SK-N-MC (cell line): ENCODE measurements around the gene NEURL3.

Source experiments
- DNase-seq: peaks from one replicate; pipeline ENCODE4 v3.0.0-alpha.2; 2011; ENCODE audit warnings: low read depth, low spot score
- H3K27ac ChIP-seq: fragments of 200-600 bp; sonication (generic); 2 replicates; pipeline ENCODE4 v1.5.1; 2016; ENCODE audit warnings: mixed run types
- H3K36me3 ChIP-seq: fragments of 200-600 bp; sonication (generic); 2 replicates; pipeline ENCODE4 v1.6.1; 2017; ENCODE audit warnings: antibody characterized with exemption, low read length, mixed read lengths; ENCODE audit not compliant: insufficient read depth
- H3K4me3 ChIP-seq: fragments of 200-600 bp; sonication (generic); 2 replicates; pipeline ENCODE4 v1.5.1; 2016
- H3K9ac ChIP-seq: fragments of 200-600 bp; sonication (generic); 2 replicates; pipeline ENCODE4 v1.8.0; 2017; ENCODE audit warnings: mixed run types, mixed read lengths; ENCODE audit not compliant: insufficient read length
- H3K9me3 ChIP-seq: fragments of 200-600 bp; sonication (generic); 2 replicates; pipeline ENCODE4 v1.6.1; 2017; ENCODE audit warnings: low read depth, mild to moderate bottlenecking, antibody characterized with exemption, low read length, moderate library complexity, mixed read lengths
- EZH2 ChIP-seq: fragments of 200-600 bp; sonication (generic); IDR thresholded peaks from one replicate; pipeline ENCODE4 v1.6.1; 2017; ENCODE audit warnings: antibody characterized with exemption
- FOXP2 ChIP-seq: optimal IDR thresholded peaks from 2 replicates; pipeline ENCODE3; 2011; ENCODE audit warnings: mild to moderate bottlenecking, moderate library complexity; ENCODE audit not compliant: insufficient read depth; ENCODE audit errors: extremely low read length, control extremely low read depth
- POLR2AphosphoS5 ChIP-seq: IDR thresholded peaks from 2 replicates; pipeline ENCODE4 v1.6.1; 2012; ENCODE audit warnings: mild to moderate bottlenecking, low read depth, low read length, borderline replicate concordance

The NEURL3 gene

DNA sequence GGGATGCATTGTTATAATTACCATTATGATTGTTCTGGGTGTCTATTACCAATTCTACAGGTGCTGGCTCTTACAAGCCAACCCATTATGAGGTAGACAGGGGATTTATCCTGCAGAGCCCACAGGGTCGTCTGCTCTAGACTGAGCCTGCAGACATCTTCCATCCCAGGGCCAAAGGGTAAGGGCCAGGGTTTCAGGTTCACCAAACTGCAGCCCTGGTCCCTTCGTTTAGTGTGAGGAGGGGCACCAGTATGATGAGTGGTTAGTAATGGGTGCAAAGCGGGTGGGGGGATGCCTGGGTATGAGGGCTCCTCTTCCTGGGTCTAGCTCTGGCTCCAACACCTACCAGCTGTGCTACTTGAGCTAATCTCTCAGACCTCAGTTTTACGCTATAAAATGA is 30.2 kb upstream of the NEURL3 start:
- H3K9me3 ChIP-seq = no peaks in the 10 kb centered on the region
- DNase-seq = no peak
- H3K36me3 ChIP-seq = no peaks in the 10 kb centered on the region
- TF ChIP-seq FOXP2 (no peak), EZH2 (no peak), POLR2AphosphoS5 (no peak)
- H3K27ac ChIP-seq = no peak overlapping the region
- H3K9ac ChIP-seq = no peak overlapping the region
- no peak overlapping the region for H3K4me3 ChIP-seq

GRCh38 chr2:96534701-96535181 is 29.6 kb upstream of the NEURL3 start:
- H3K27ac ChIP-seq = no peak overlapping the region
- DNase-seq = no peak
- H3K9me3 ChIP-seq = no peaks in the 10 kb centered on the region
- H3K36me3 ChIP-seq = no peaks in the 10 kb centered on the region
- H3K4me3 ChIP-seq = no peak overlapping the region
- H3K9ac ChIP-seq = no peak overlapping the region
- TF ChIP-seq EZH2 (no peak), FOXP2 (no peak), POLR2AphosphoS5 (no peak)

DNA sequence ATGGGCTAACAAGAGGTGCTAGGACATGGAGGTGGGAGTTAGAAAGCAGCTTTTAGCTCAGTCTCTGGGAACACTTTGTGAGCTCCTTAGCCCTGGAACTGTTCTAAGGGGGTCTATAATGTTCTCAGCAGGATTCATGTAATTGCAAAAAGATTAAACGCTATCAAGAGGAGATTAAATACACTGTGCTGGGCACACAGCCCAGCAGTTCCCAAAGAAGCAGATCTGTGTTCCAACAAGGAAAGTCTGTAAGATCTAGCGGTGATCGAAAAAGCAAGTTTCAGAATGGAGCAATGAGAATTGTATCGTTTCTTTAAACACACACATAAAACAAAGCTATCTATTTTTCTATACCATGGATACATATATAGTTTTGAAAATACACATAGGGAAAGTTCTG is 29.0 kb upstream of the NEURL3 start:
- no peak for TF ChIP-seq EZH2
- no peak for TF ChIP-seq FOXP2
- TF ChIP-seq POLR2AphosphoS5 = no peak
- Histone ChIP-seq H3K36me3 (no peaks in the 10 kb centered on the region), H3K27ac (no peak overlapping the region), H3K4me3 (no peak overlapping the region), H3K9ac (no peak overlapping the region), H3K9me3 (no peaks in the 10 kb centered on the region)
- no peak for DNase-seq

- H3K4me3 ChIP-seq = no peak overlapping the region
- H3K9ac ChIP-seq = no peak overlapping the region
- no peaks in the 10 kb centered on the region for H3K9me3 ChIP-seq
- no peak for DNase-seq
- H3K36me3 ChIP-seq = no peaks in the 10 kb centered on the region
- TF ChIP-seq POLR2AphosphoS5 (no peak), FOXP2 (no peak), EZH2 (no peak)
- H3K27ac ChIP-seq = no peak overlapping the region
Measured at GRCh38 chr2:96533292-96534073, 28.3 kb upstream of the NEURL3 start.

DNA sequence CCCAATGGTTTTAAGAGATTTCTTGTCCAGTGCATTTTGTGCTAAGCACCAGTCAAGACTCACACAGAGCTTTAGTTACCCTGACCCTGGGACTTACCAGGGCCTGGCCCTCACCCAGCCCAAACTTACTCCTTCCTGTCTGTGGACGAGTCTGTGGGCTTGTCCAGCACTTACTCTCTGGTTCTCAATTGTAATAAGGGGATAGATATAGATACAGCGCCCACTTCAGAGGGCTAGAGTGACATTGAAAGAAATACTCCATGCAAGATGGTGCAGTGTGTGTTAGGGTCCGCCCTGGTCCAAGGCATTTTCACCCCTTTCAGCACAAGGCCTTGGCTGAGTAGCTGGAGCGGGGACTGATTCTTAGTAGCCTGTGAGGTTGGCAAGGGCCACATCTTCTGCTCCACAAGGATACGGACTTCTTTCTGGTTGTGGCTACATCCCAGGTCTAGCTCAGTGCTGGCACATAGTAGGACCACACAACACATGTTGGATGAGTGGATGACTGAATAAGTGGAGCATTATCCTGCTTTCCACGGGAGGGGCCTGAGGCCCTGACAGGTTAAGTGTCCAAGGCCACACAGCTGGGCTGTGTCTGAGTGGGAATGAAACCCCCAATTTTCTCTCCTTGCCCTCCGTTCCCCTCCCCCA is 27.6 kb upstream of the NEURL3 start:
- H3K27ac ChIP-seq = no peak overlapping the region
- no peak for DNase-seq
- no peaks in the 10 kb centered on the region for H3K9me3 ChIP-seq
- no peaks in the 10 kb centered on the region for H3K36me3 ChIP-seq
- no peak for TF ChIP-seq FOXP2
- TF ChIP-seq POLR2AphosphoS5 = no peak
- no peak for TF ChIP-seq EZH2
- H3K9ac ChIP-seq = no peak overlapping the region
- H3K4me3 ChIP-seq = peak overlapping the region; percentile 70; the same call in 1 of the 2 replicates

DNA sequence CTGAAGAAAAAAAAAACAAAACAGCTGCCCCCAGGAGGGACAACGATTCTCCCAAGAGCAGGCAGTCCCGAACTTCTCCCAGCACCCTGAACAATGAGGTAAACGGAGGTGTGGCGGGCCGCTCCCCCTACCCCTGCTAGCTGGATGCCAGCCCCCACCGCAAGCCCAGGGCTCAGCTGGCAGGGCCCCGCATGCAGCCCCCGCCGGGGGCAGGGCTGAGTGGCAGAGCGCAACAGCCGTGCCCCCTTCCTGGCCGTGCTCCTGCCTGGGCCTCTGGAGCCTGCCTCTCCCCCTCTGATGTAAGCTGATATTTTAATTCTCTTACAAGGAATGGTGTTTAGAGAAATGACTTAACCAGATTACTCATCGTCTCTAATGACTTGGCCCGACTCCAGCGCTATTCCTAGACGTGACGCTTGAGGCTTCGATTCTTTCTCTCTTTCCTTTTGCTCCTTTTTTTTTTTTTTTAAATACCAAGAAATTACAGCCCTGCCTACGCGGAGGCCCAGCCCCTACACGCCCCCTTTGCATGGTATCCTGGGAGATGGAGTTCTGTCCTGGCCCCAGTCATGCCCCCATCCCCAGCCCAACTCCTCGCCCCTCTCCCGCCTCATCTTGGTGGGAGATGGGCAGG is 26.8 kb upstream of the NEURL3 start:
- TF ChIP-seq FOXP2 (no peak), POLR2AphosphoS5 (peak; percentile 48; the same call in 1 of the 2 replicates)
- Histone ChIP-seq H3K9me3 (no peaks in the 10 kb centered on the region), H3K9ac (peak overlapping the region; percentile 55), H3K36me3 (no peaks in the 10 kb centered on the region), H3K27ac (peak overlapping the region; percentile 34; the same call in 1 of the 2 replicates), H3K4me3 (peak overlapping the region; percentile 70)
- DNase-seq = peak; percentile 94

GRCh38 chr2:96531366-96531765 is 26.2 kb upstream of the NEURL3 start:
- H3K27ac ChIP-seq = no peak overlapping the region
- H3K9ac ChIP-seq = peak overlapping the region; percentile 55
- H3K36me3 ChIP-seq = no peaks in the 10 kb centered on the region
- H3K4me3 ChIP-seq = no peak overlapping the region
- no peak for TF ChIP-seq EZH2
- no peak for TF ChIP-seq FOXP2
- no peak for TF ChIP-seq POLR2AphosphoS5
- DNase-seq = no peak
- H3K9me3 ChIP-seq = no peaks in the 10 kb centered on the region

GRCh38 chr2:96530474-96531357 is 25.6 kb upstream of the NEURL3 start:
- H3K27ac ChIP-seq = no peak overlapping the region
- TF ChIP-seq EZH2 = no peak
- no peak for TF ChIP-seq FOXP2
- TF ChIP-seq POLR2AphosphoS5 = no peak
- H3K4me3 ChIP-seq = no peak overlapping the region
- no peaks in the 10 kb centered on the region for H3K9me3 ChIP-seq
- DNase-seq = no peak
- no peaks in the 10 kb centered on the region for H3K36me3 ChIP-seq
- H3K9ac ChIP-seq = no peak overlapping the region

DNA sequence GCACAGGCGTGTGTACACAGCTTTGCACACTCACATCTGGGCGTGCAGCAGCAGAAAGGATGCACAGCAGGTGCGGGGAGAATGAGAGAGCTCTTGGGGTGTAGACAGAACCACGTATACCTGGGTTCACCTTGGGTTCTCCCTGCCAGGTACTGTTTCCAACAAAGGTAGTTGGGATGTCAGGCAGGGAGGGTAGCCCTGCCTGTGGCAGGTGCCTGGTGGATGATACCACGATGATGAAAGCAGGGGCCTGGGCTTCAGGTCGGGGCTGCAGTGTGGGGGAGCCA is 24.9 kb upstream of the NEURL3 start:
- Histone ChIP-seq H3K4me3 (no peak overlapping the region), H3K9ac (no peak overlapping the region), H3K27ac (no peak overlapping the region), H3K9me3 (no peaks in the 10 kb centered on the region), H3K36me3 (no peaks in the 10 kb centered on the region)
- TF ChIP-seq FOXP2 (no peak), EZH2 (no peak), POLR2AphosphoS5 (no peak)
- DNase-seq = no peak
